A549 (cell line): ENCODE data around the gene AFG1L. TPM values are rescaled to one million over a fixed set of nuclear protein-coding genes. Genes with fewer than 3 reads are reported as not detected.

Source experiments
- ATAC-seq, 2 experiments: fragments of 200-7000 bp in 1 of 2; fragments of >200 bp in 1 of 2; cut with Nextera tagmentation in 1 of 2; cut with Tn5 transposase in 1 of 2; 3 replicates each; pipeline versions ENCODE4 v1.8.0 to v1.9.1; 2018 to 2020; ENCODE audit warnings: mild to moderate bottlenecking in 1 of 2, moderate library complexity in 1 of 2
- CTCF ChIA-PET: fragments of 300-600 bp; sonication (Branson Sonifier 250); formaldehyde crosslinking; extraction: SDS; loops from one replicate; lab custom pipeline; 2021; ENCODE audit warnings: antibody characterized with exemption, inconsistent platforms; lab: Yijun Ruan, JAX
- POLR2A ChIA-PET: fragments of 350-600 bp; formaldehyde crosslinking; extraction: SDS; loops from one replicate; lab custom pipeline; 2021; ENCODE audit warnings: antibody characterized with exemption, inconsistent platforms; lab: Yijun Ruan, JAX
- DNase-seq, 2 experiments: peaks; one replicate each; pipeline versions ENCODE4 v3.0.0 to v3.0.0-alpha.2; 2011 to 2016; ENCODE audit warnings: low read depth in 1 of 2, low spot score in 1 of 2
- FAIRE-seq: peaks from 2 replicates; lab custom pipeline; 2011; peaks lifted over from hg19 to GRCh38; lab: Jason Lieb, UNC
- H3K27ac ChIP-seq, 2 experiments: fragments of >200 bp; sonication (Bioruptor Twin); formaldehyde crosslinking; 3 replicates each; pipeline ENCODE4 v1.5.1; 2016 to 2017
- H3K4me1 ChIP-seq: fragments of >200 bp; sonication (Bioruptor Twin); formaldehyde crosslinking; 3 replicates; pipeline ENCODE4 v1.6.1; 2016
- H3K4me2 ChIP-seq: fragments of >200 bp; sonication (Bioruptor Twin); formaldehyde crosslinking; 3 replicates; pipeline ENCODE4 v1.6.1; 2016
- H3K4me3 ChIP-seq: fragments of >200 bp; sonication (Bioruptor Twin); formaldehyde crosslinking; 3 replicates; pipeline ENCODE4 v1.5.1; 2016
- H3K9me3 ChIP-seq: fragments of >200 bp; sonication (Bioruptor Twin); formaldehyde crosslinking; 3 replicates; pipeline ENCODE4 v1.6.1; 2016
- CHD2 ChIP-seq: fragments of 150-350 bp; IDR thresholded peaks from 2 replicates; pipeline ENCODE4 v1.6.1; 2014; ENCODE audit warnings: low read length; ENCODE audit not compliant: partially characterized antibody
- EHF ChIP-seq: fragments of 250-450 bp; sonication (Bioruptor Pico); IDR thresholded peaks from 2 replicates; pipeline ENCODE4 v1.5.0; 2020; ENCODE audit warnings: mild to moderate bottlenecking
- EHMT2 ChIP-seq: fragments of 200-600 bp; sonication (generic); IDR thresholded peaks from 2 replicates; pipeline ENCODE4 v1.6.1; 2016; ENCODE audit warnings: antibody characterized with exemption, low read depth, mild to moderate bottlenecking, moderate library complexity
- EP300 ChIP-seq, 2 experiments: fragments of >200 bp; sonication (Bioruptor Twin); formaldehyde crosslinking; IDR thresholded peaks; 2 replicates in 1 of 2; 3 replicates in 1 of 2; pipeline ENCODE4 v1.6.1; 2016 to 2017
- FOXS1 ChIP-seq: fragments of 250-450 bp; sonication (Bioruptor Pico); IDR thresholded peaks from 2 replicates; pipeline ENCODE4 v1.5.0; 2020; ENCODE audit warnings: mild to moderate bottlenecking, moderate library complexity
- JUN ChIP-seq, 2 experiments: fragments of >200 bp; sonication (Bioruptor Twin); formaldehyde crosslinking; IDR thresholded peaks; 2 replicates in 1 of 2; 3 replicates in 1 of 2; pipeline ENCODE4 v1.6.1; 2016 to 2017
- KDM5A ChIP-seq: fragments of 200-600 bp; sonication (generic); IDR thresholded peaks from 2 replicates; pipeline ENCODE4 v1.6.1; 2016; ENCODE audit warnings: antibody characterized with exemption, mild to moderate bottlenecking
- MAZ ChIP-seq: fragments of 150-350 bp; IDR thresholded peaks from 2 replicates; pipeline ENCODE4 v1.6.1; 2014; ENCODE audit warnings: antibody characterized with exemption, low read depth, low read length, borderline replicate concordance
- MYC ChIP-seq: IDR thresholded peaks from 2 replicates; pipeline ENCODE4 v1.6.1; 2012; ENCODE audit warnings: mild to moderate bottlenecking, inconsistent platforms, low read length, improper control_type of control experiment, borderline replicate concordance
- NR3C1 ChIP-seq: fragments of >200 bp; sonication (Bioruptor Twin); formaldehyde crosslinking; IDR thresholded peaks from 3 replicates; pipeline ENCODE4 v1.6.1; 2017
- POLR2A ChIP-seq: IDR thresholded peaks from 2 replicates; pipeline ENCODE4 v1.6.1; 2012; ENCODE audit warnings: mild to moderate bottlenecking, low read length
- POLR2AphosphoS2 ChIP-seq: conservative IDR thresholded peaks from 2 replicates; pipeline ENCODE4 v1.6.1; 2012; ENCODE audit warnings: low read length, improper control_type of control experiment, inconsistent platforms
- RAD21 ChIP-seq, 2 experiments: fragments of >200 bp in 1 of 2; sonication (Bioruptor Twin) in 1 of 2; formaldehyde crosslinking in 1 of 2; IDR thresholded peaks in 1 of 2; conservative IDR thresholded peaks in 1 of 2; 2 replicates in 1 of 2; 3 replicates in 1 of 2; pipeline ENCODE4 v1.6.1; 2012 to 2018; ENCODE audit warnings: inconsistent platforms in 1 of 2
- RARB ChIP-seq: fragments of 250-450 bp; sonication (Bioruptor Pico); IDR thresholded peaks from 2 replicates; pipeline ENCODE4 v1.8.0; 2021; ENCODE audit warnings: mild to moderate bottlenecking, moderate library complexity
- RNF2 ChIP-seq: fragments of 200-600 bp; sonication (generic); IDR thresholded peaks from 2 replicates; pipeline ENCODE4 v1.6.1; 2016; ENCODE audit warnings: low read depth, mild to moderate bottlenecking, antibody characterized with exemption, moderate library complexity, borderline replicate concordance
- ZC3H11A ChIP-seq: fragments of 450-650 bp; IDR thresholded peaks from 2 replicates; pipeline ENCODE4 v1.6.1; 2014; ENCODE audit warnings: antibody characterized with exemption, mild to moderate bottlenecking
- WGBS: methylation state at CpG from one replicate; pipeline ENCODE4 v1.1.6; 2017; ENCODE audit errors: missing lambda C conversion rate; 5-methylcytosine and 5-hydroxymethylcytosine counted together
- polyA plus RNA-seq, 4 experiments: library from polyadenylated mRNA; depleted of rRNA in 3 of 4; stranded (reverse); fragments of >200 nt; fragmentation: RNase III in 1 of 4; extraction: RNeasy Plus Mini Kit Qiagen cat#74134 plus additional on column Dnase treatment in 1 of 4; gene quantifications; 2 replicates in 3 of 4; 3 replicates in 1 of 4; pipeline ENCODE4 v1.2.3, GENCODE V29; 2011 to 2017
- TF ChIP-seq, protein P1 (sequence below): fragments of >200 bp; sonication (Bioruptor Twin); formaldehyde crosslinking; IDR thresholded peaks from 2 replicates; pipeline ENCODE4 v1.6.1; 2016
- TF ChIP-seq, protein P2 (sequence below): fragments of 200-600 bp; sonication (generic); IDR thresholded peaks from 2 replicates; pipeline ENCODE4 v1.6.1; 2016; ENCODE audit warnings: antibody characterized with exemption, mild to moderate bottlenecking, moderate library complexity
- TF ChIP-seq, protein P3 (sequence below): fragments of 450-650 bp; IDR thresholded peaks from 2 replicates; pipeline ENCODE4 v1.6.1; 2014; ENCODE audit warnings: antibody characterized with exemption
- TF ChIP-seq, protein P4 (sequence below): IDR thresholded peaks from 2 replicates; pipeline ENCODE4 v1.6.1; 2012; ENCODE audit warnings: low read depth, borderline replicate concordance
- TF ChIP-seq, protein P5 (sequence below): IDR thresholded peaks from 2 replicates; pipeline ENCODE4 v1.6.1; 2012
- TF ChIP-seq, protein P6 (sequence below): fragments of 150-350 bp; IDR thresholded peaks from 2 replicates; pipeline ENCODE4 v1.6.1; 2014; ENCODE audit warnings: low read depth, mild to moderate bottlenecking, low read length

The AFG1L gene
- polyA plus RNA-seq, 2 of the 4 experiments (the other 2 are of a cell fraction), result 1.3 to 2.3 TPM

DNA sequence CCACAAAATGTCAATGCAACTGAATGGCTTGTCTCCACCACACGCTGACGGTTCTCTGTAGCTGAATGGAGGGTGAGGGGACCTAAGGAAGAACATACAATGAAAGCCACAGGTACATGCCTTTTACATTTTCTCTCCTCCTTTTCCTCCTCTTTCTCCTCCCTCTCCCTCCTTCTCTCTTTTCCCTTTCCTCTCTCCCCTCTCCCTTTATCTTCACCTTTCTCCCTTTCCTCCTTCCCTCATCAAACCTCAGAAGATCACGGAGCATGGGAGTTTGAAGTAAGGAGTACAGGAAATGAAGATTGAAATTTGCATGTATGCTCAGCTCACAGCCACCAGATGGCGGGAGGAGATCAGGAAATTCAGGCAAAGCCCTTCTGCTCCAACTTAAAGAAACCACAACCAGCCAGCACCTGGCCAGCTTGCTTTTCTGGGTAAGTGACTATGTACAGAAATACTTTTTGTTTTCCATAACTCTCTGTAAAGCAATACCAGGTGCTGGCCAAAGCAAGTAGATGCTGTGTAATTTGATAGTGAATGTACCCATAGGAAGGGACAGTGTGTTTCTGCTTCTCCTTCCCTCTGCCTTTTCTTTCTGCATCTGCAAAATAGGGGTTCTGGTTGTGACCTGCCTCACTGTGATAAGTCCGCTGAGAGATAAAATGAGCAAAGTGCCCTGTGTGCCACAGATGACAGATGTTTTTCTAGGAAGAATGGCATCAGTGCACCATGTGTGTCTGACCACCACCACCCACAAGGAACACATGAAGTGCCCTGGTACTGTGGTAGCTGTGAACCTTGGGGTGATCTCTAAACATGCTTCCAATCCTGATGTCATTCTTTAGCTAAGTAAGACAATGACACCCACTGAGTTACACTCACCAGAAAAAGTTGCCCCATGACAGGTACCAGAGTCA lies 247.2 kb downstream of the AFG1L start (continued):
- TF ChIP-seq RAD21 (conservative IDR thresholded peaks at IDR 0.05 in 1 of 2, IDR thresholded peaks at IDR 0.05 in 1 of 2), result peak; percentile 92 to 96

DNA sequence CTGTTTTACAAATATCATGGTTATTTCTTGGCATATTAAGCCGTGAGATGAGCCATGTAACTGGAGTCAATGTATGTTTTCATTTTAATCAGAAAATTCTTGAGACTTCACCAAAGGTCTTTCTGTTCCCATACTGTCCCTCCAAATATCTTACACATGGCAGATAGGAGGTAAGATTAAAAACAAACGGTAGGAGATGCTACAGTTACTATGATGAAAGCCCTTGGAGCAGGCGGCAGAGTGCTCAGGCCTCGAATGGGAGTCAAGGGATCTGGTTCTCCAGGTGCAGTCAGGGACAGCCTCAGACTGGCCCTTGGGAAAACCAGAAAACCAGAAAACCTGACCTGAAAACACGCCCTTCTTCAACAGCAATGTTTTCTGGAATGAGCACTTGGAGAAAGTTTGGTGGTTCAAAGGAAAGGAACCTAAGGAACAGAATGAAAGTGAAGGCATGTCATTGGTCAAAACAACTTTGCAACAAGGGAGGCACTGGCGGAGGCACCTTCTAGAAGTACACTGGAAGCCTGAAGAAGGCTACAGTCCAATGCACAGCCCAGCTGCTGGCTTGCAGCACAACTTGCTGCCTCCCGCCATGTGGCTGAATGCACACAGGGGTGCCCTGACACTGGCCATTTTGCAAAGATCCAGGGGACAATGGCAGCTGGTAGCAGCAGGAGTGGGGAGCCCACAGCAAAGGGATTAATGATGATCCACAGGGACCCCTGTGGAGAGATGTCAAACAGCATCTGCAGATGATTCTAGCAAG lies 248.5 kb downstream of the AFG1L start:
- ATAC-seq (no peak), FAIRE-seq (no peak), DNase-seq (no peak)
- Histone ChIP-seq H3K4me3 (no peak overlapping the region), H3K4me1 (no peaks in the 10 kb centered on the region), H3K9me3 (0 out of 3 replicates have a peak, but pooled peaks cover 3% of the 10 kb centered on the region), H3K4me2 (no peak overlapping the region), H3K27ac (no peak overlapping the region)
- ChIA-PET CTCF (interaction anchor here (0.9 to 7.4 kb wide), 10 partner anchors 8 to 529 kb away, joined by 3 to 79 read pairs (median 15); no protein-coding TSS in a partner anchor), POLR2A (interaction anchor here (1.1 kb wide), 1 partner anchor 15 kb away, joined by 3 read pairs; no protein-coding TSS in a partner anchor)
- 44% methylated on average over 5 of the region's 7 CpGs for WGBS
- no peak for TF ChIP-seq EP300 (IDR thresholded peaks at IDR 0.05)
- TF ChIP-seq POLR2AphosphoS2, result no peak
- no peak for TF ChIP-seq MAZ
- TF ChIP-seq, protein P1, sequence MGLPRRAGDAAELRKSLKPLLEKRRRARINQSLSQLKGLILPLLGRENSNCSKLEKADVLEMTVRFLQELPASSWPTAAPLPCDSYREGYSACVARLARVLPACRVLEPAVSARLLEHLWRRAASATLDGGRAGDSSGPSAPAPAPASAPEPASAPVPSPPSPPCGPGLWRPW, result no peak
- TF ChIP-seq MYC, result no peak
- no peak for TF ChIP-seq RAD21 (conservative IDR thresholded peaks at IDR 0.05 in 1 of 2, IDR thresholded peaks at IDR 0.05 in 1 of 2)
- no peak for TF ChIP-seq POLR2A
- TF ChIP-seq, protein P2, sequence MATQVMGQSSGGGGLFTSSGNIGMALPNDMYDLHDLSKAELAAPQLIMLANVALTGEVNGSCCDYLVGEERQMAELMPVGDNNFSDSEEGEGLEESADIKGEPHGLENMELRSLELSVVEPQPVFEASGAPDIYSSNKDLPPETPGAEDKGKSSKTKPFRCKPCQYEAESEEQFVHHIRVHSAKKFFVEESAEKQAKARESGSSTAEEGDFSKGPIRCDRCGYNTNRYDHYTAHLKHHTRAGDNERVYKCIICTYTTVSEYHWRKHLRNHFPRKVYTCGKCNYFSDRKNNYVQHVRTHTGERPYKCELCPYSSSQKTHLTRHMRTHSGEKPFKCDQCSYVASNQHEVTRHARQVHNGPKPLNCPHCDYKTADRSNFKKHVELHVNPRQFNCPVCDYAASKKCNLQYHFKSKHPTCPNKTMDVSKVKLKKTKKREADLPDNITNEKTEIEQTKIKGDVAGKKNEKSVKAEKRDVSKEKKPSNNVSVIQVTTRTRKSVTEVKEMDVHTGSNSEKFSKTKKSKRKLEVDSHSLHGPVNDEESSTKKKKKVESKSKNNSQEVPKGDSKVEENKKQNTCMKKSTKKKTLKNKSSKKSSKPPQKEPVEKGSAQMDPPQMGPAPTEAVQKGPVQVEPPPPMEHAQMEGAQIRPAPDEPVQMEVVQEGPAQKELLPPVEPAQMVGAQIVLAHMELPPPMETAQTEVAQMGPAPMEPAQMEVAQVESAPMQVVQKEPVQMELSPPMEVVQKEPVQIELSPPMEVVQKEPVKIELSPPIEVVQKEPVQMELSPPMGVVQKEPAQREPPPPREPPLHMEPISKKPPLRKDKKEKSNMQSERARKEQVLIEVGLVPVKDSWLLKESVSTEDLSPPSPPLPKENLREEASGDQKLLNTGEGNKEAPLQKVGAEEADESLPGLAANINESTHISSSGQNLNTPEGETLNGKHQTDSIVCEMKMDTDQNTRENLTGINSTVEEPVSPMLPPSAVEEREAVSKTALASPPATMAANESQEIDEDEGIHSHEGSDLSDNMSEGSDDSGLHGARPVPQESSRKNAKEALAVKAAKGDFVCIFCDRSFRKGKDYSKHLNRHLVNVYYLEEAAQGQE, result no peak
- TF ChIP-seq ZC3H11A, result no peak
- TF ChIP-seq FOXS1 (CRISPR knock-in tag), result no peak
- no peak for TF ChIP-seq RNF2
- TF ChIP-seq, protein P3, sequence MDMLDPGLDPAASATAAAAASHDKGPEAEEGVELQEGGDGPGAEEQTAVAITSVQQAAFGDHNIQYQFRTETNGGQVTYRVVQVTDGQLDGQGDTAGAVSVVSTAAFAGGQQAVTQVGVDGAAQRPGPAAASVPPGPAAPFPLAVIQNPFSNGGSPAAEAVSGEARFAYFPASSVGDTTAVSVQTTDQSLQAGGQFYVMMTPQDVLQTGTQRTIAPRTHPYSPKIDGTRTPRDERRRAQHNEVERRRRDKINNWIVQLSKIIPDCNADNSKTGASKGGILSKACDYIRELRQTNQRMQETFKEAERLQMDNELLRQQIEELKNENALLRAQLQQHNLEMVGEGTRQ, result no peak

DNA sequence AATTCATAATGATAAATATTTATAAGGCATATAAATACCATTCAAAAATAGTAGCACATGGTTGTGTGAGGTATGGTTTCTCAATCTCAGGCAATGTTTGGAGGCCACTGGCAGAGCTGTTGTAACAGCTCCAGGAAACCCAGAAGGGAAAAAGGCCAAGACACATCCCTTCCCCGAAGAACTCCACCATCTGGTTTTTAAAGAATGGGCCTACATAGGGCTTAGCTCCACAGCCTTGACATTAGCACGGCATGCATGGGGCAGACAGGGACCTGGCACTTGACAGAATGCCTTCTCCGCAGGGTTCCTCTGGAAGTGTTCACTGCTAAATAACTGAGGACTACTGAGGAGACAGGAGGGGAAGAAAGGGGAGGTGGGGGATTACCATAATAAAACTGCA lies 249.8 kb downstream of the AFG1L start:
- 0 out of 3 replicates have a peak, but pooled peaks cover 3% of the 10 kb centered on the region for H3K9me3 ChIP-seq
- DNase-seq (no peak), FAIRE-seq (no peak), ATAC-seq (no peak)
- ChIA-PET CTCF (interaction anchor here (0.9 to 7.4 kb wide), 4 partner anchors 291 to 528 kb away, joined by 3 to 79 read pairs (median 42); no protein-coding TSS in a partner anchor), POLR2A (interaction anchor here (1.1 kb wide), 1 partner anchor 14 kb away, joined by 3 read pairs; no protein-coding TSS in a partner anchor)
- H3K4me2 ChIP-seq, result no peak overlapping the region
- H3K4me1 ChIP-seq, result no peaks in the 10 kb centered on the region
- no peak overlapping the region for H3K27ac ChIP-seq
- 45% methylated on average over 3 of the region's 3 CpGs for WGBS
- H3K4me3 ChIP-seq, result no peak overlapping the region
- TF ChIP-seq, protein P4, sequence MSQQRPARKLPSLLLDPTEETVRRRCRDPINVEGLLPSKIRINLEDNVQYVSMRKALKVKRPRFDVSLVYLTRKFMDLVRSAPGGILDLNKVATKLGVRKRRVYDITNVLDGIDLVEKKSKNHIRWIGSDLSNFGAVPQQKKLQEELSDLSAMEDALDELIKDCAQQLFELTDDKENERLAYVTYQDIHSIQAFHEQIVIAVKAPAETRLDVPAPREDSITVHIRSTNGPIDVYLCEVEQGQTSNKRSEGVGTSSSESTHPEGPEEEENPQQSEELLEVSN, result no peak
- TF ChIP-seq EHF (CRISPR knock-in tag) (no peak), CHD2 (no peak), EHMT2 (no peak), KDM5A (no peak), RARB (CRISPR knock-in tag) (no peak), MAZ (no peak), RNF2 (no peak), EP300 (IDR thresholded peaks at IDR 0.05) (no peak), NR3C1 (no peak), JUN (IDR thresholded peaks at IDR 0.05) (no peak)
- TF ChIP-seq, protein P5, sequence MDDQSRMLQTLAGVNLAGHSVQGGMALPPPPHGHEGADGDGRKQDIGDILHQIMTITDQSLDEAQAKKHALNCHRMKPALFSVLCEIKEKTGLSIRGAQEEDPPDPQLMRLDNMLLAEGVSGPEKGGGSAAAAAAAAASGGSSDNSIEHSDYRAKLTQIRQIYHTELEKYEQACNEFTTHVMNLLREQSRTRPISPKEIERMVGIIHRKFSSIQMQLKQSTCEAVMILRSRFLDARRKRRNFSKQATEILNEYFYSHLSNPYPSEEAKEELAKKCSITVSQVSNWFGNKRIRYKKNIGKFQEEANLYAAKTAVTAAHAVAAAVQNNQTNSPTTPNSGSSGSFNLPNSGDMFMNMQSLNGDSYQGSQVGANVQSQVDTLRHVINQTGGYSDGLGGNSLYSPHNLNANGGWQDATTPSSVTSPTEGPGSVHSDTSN, result no peak
- TF ChIP-seq, protein P6, sequence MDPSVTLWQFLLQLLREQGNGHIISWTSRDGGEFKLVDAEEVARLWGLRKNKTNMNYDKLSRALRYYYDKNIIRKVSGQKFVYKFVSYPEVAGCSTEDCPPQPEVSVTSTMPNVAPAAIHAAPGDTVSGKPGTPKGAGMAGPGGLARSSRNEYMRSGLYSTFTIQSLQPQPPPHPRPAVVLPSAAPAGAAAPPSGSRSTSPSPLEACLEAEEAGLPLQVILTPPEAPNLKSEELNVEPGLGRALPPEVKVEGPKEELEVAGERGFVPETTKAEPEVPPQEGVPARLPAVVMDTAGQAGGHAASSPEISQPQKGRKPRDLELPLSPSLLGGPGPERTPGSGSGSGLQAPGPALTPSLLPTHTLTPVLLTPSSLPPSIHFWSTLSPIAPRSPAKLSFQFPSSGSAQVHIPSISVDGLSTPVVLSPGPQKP, result no peak
